ENCODE results near the gene FGFR2.

The FGFR2 gene

DNA sequence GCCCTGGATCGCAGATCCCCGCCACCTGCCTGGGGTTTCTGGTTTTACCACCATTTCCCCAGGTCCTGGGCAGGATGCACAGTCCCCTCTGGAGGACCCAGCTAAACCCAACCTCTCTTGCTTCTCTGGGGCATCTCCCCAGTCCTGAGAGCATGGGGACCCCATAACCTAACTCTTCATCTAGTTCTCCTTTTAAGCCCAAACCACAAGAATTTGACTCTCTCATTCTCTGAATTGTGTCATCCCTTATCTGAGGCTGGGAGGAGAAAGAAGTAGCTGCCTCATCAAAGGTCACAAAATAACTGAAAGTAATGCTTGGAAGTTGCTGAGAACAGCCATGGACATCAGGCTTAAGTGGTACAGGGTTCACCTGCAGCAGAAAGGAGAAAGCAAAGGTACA lies 159.9 kb downstream of the FGFR2 start:
- Histone ChIP-seq H3K27ac (no peak overlapping the region), H3K4me3 (no peak overlapping the region)

DNA sequence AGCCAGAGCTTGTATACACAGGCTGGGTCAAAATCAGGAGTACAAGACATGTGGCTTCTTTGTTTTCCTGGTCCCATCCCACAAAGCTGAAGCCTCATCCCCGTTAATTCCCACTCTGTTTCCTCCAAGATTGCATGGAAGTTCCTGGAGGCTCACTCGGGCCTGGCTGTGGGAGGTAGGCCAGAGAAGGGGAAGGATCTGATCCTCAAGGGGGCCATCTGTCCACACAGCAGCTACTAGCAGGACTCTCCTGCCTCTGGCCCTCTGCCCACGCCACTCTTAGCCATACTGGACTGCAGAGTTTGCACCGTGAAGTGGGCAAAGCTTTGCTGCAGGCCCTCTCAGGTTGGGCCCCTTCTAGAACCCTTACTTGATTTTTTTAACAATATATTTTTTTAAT lies 160.6 kb downstream of the FGFR2 start:
- Histone ChIP-seq H3K27ac (no peak overlapping the region), H3K4me3 (no peak overlapping the region)

DNA sequence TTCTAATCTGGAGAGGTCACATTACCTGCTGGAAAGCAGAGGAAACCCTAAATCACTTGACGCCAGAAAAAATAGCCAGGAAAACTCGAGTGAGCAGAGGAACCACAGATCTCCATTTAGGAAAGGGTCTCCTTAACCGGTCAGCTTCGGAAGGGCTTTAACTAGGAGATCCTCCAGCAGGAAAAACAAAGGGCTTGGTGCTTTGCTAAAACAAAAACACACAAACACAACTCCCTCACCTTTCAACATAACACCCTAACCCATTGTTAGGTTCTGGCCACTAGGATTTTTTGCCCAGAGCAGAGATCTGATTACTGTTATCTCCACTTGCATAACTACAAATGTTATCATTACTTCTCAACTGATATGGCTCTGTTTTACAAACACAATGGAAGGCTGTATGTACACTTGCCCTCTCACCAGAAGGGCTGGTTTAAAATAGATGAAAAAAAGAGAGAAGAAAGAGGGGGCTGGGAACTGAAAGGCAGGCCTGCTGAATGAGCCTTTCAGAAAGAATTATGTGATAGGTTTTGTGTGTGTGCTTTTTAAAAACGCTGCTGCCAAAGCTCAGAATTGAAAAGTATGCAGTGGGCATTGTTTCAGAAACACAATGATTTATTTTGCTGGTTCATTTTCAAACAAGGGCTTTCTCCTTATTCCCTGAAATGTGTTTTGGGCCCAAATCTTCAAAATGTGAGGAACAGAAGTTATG lies 161.5 kb downstream of the FGFR2 start:
- Histone ChIP-seq H3K4me3 (no peak overlapping the region), H3K27ac (no peak overlapping the region)

DNA sequence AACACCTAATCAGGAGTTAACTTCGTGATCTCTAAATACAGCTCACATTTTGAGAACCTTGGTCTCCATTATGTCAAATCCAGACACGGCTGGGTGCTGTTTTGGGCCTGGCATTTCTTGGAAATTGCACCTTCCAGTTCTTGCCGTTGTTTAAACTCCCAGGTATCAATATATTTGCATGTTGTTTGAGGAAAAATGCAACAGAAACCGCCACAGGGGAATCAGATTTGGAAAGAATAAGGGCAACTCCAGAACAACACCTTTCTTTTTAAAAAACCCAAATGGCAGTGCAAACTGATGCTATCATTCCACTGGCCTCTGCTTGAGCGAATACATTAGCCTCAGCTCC lies 162.0 kb downstream of the FGFR2 start:
- no peak overlapping the region for H3K27ac ChIP-seq
- no peak overlapping the region for H3K4me3 ChIP-seq

DNA sequence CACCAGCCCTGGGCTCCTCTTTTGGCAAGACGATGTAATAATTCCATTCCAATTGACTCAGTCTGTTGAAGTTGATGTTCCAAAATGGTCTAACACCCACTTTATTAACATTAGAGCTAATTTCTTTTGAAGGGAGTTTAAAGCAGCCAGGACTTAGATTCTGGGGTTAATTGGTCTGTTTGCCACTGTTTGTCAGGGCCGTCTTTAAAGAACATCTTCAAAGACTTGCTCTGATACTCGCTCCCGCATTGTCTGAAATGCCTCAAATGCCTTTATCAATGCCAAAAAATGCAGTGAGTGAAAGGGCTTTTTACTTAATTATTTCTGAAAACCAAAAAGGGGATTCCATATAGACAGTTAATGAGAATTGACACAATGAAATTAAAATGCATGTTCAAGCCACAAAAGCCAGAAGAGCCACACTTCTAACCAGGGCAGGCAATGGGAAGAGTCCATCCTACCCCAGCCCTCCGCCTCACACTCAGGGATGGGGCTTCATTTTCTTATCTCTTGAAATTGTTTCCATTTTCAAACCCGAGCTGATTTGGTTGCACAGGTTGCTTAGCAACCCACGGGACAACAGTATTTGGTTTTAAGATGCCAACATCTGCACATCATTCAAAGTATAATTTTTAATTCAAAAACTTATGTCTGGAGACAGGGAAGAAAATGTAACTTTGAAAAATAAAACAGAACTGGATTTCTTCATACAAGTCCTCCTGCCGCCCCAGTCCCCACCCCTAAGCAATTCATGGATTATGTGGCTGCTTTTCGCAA lies 163.0 kb downstream of the FGFR2 start:
- Histone ChIP-seq H3K27ac (no peak overlapping the region), H3K4me3 (no peak overlapping the region)

DNA sequence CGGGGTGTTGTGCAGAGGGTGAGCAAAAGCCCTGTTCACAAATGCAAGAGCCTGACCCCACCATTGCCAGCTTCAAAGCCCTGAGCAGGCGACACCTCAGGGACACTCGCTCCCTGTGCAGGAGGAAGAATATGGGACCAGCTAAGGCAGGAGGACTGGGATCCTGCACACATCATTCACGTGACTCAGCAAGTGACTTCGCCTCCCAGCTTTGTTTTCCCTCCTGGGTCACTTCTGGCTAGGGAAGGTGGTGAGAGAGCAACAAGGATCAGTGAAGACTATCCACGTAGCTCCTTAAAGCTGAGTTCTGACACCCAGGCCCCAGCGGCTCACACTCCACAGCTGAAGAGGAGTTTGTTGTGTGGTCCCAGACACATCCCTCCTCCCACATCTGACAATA lies 164.3 kb downstream of the FGFR2 start:
- Histone ChIP-seq H3K4me3 (no peak overlapping the region), H3K27ac (no peak overlapping the region)

DNA sequence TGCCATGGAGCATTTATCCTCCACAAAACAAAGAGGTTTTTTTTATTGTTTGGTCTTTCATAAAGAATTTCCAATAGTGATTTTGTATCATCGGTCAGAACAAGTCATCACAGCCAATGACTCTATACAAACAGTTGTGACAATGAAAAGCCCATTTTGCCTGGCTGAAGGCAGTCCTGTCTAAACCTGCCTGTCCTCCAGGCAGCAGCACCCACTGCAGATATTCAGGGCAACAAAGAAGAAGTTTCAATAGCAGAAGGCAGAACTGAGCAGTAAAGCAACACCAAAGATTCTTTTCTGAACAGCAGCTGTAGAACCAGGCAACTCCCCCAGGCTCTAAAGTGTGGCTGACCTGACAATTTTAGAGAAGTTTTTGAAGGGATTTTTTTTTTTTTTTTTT lies 169.4 kb downstream of the FGFR2 start:
- Histone ChIP-seq H3K27ac (no peak overlapping the region), H3K4me3 (no peak overlapping the region)
